HepG2 (cell line): Measurements from ENCODE around the gene GPC2. TPM values are rescaled to one million over a fixed set of nuclear protein-coding genes. Genes with fewer than 3 reads are reported as not detected.
"Not testable (repeated sequence)": the region's sequence is repeated elsewhere in the genome, so short reads cannot be mapped to it uniquely, and the experiment has no call there.

ENCODE experiments used
- ATAC-seq: fragments of 200-7000 bp; cut with Tn5 transposase; 3 replicates; pipeline ENCODE4 v1.9.1; 2020; ENCODE audit warnings: mild to moderate bottlenecking, moderate library complexity
- BruUV-seq: library from RNA; stranded (reverse); fragments of 400-500 nt; replicated peaks from 2 replicates; lab custom pipeline; 2021; lab: Mats Ljungman, UMichigan
- CTCF ChIA-PET: fragments of 300-600 bp; formaldehyde crosslinking; extraction: SDS; loops from one replicate; lab custom pipeline; 2021; ENCODE audit warnings: low total read pairs, inconsistent platforms, low intra/inter-chr PET ratio; lab: Yijun Ruan, JAX
- POLR2A ChIA-PET: fragments of 350-600 bp; sonication (Branson Sonifier 250); formaldehyde crosslinking; loops from one replicate; lab custom pipeline; 2020; ENCODE audit warnings: antibody characterized with exemption, inconsistent platforms; lab: Yijun Ruan, JAX
- DNase-seq: peaks from one replicate; pipeline ENCODE4 v3.0.0-alpha.2; 2015; ENCODE audit warnings: low spot score
- FAIRE-seq: peaks from 3 replicates; lab custom pipeline; 2011; peaks lifted over from hg19 to GRCh38; lab: Jason Lieb, UNC
- H2AFZ ChIP-seq: one replicate; pipeline ENCODE4 v1.6.1; 2011; ENCODE audit warnings: low read length, inconsistent platforms
- H3K27ac ChIP-seq: fragments of 300-600 bp; 3 replicates; pipeline ENCODE4 v1.8.0; 2011; ENCODE audit warnings: mixed run types, mild to moderate bottlenecking, mixed read lengths, low read length, inconsistent platforms; ENCODE audit not compliant: insufficient read depth; ENCODE audit errors: extremely low read length
- H3K27me3 ChIP-seq, 2 experiments: fragments of 200-600 bp in 1 of 2; 2 replicates in 1 of 2; 3 replicates in 1 of 2; pipeline versions ENCODE4 v1.6.0 to v1.8.0; 2011; ENCODE audit warnings: low read length in 2 of 2, mild to moderate bottlenecking in 2 of 2, moderate library complexity in 2 of 2, inconsistent platforms in 1 of 2; ENCODE audit not compliant: insufficient read depth in 2 of 2, control insufficient read depth in 1 of 2
- H3K36me3 ChIP-seq, 2 experiments: fragments of 200-600 bp in 1 of 2; replicated peaks in 1 of 2; 2 replicates in 1 of 2; 3 replicates in 1 of 2; pipeline versions ENCODE4 v1.5.1 to v1.8.0; 2011; ENCODE audit warnings: low read length in 2 of 2, inconsistent platforms in 1 of 2; ENCODE audit not compliant: insufficient read depth in 2 of 2, control insufficient read depth in 1 of 2
- H3K4me1 ChIP-seq: 2 replicates; pipeline ENCODE4 v1.5.1; 2012; ENCODE audit warnings: low read length, inconsistent platforms; ENCODE audit not compliant: insufficient read depth
- H3K4me2 ChIP-seq: 2 replicates; pipeline ENCODE4 v1.6.0; 2011; ENCODE audit warnings: low read depth, low read length, inconsistent platforms
- H3K4me3 ChIP-seq, 3 experiments: fragments of 200-600 bp in 1 of 3; sonication (generic), shearing (Covaris generic) in 1 of 3; replicated peaks in 1 of 3; 2 replicates each; pipeline ENCODE4 v1.5.1; 2011 to 2016; ENCODE audit warnings: low read length in 3 of 3, inconsistent platforms in 2 of 3, low read depth in 2 of 3, mild to moderate bottlenecking in 2 of 3, control low read depth in 1 of 3, mixed read lengths in 1 of 3; ENCODE audit not compliant: insufficient read depth in 1 of 3
- H3K79me2 ChIP-seq: one replicate; pipeline ENCODE4 v1.6.1; 2011; ENCODE audit warnings: low read length, inconsistent platforms; ENCODE audit not compliant: insufficient read depth
- H3K9ac ChIP-seq: 2 replicates; pipeline ENCODE4 v1.6.0; 2011; ENCODE audit warnings: mild to moderate bottlenecking, low read depth, low read length, inconsistent platforms; ENCODE audit not compliant: insufficient read depth
- H3K9me3 ChIP-seq: 2 replicates; pipeline ENCODE4 v1.5.1; 2012; ENCODE audit warnings: mild to moderate bottlenecking, low read length
- H4K20me1 ChIP-seq: 2 replicates; pipeline ENCODE4 v1.6.0; 2011; ENCODE audit warnings: inconsistent platforms, mild to moderate bottlenecking, low read length, moderate library complexity; ENCODE audit not compliant: insufficient read depth
- AGO1 ChIP-seq: fragments of 200-400 bp; formaldehyde crosslinking; IDR thresholded peaks from 2 replicates; pipeline ENCODE4 v1.6.1; 2017; ENCODE audit warnings: mild to moderate bottlenecking, low read depth, low read length, moderate library complexity; ENCODE audit not compliant: poor library complexity, severe bottlenecking
- ASH2L ChIP-seq: fragments of 300-600, 200-600 bp; sonication (generic); IDR thresholded peaks from 2 replicates; pipeline ENCODE4 v1.7.0; 2017; ENCODE audit warnings: low read depth, mild to moderate bottlenecking, moderate library complexity, mixed read lengths, low read length; ENCODE audit not compliant: insufficient read length
- ATAD3A ChIP-seq: sonication (generic); formaldehyde crosslinking; IDR thresholded peaks from 2 replicates; pipeline ENCODE4 v1.4.0; 2020; ENCODE audit warnings: missing genetic modification reagents
- IKZF1 ChIP-seq: fragments of 450-650 bp; IDR thresholded peaks from 2 replicates; pipeline ENCODE4 v1.7.1; 2016
- MBD4 ChIP-seq: IDR thresholded peaks from 2 replicates; pipeline ENCODE4 v1.6.1; 2012; ENCODE audit warnings: low read length, inconsistent platforms, borderline replicate concordance
- NFKBIZ ChIP-seq: IDR thresholded peaks from 2 replicates; pipeline ENCODE4 v1.6.1; 2018; ENCODE audit warnings: missing genetic modification reagents, missing compliant biosample characterization
- PLRG1 ChIP-seq: fragments of 450-650 bp; conservative IDR thresholded peaks from 2 replicates; pipeline ENCODE4 v1.6.1; 2016
- RAD21 ChIP-seq: fragments of 450-650 bp; formaldehyde crosslinking; IDR thresholded peaks from 2 replicates; pipeline ENCODE4 v1.5.0; 2020; ENCODE audit warnings: mild to moderate bottlenecking
- SP4 ChIP-seq: sonication (generic); formaldehyde crosslinking; IDR thresholded peaks from 2 replicates; pipeline ENCODE4 v1.8.1; 2023; ENCODE audit warnings: mild to moderate bottlenecking, missing genetic modification reagents
- STAG1 ChIP-seq: sonication (generic); formaldehyde crosslinking; IDR thresholded peaks from 2 replicates; pipeline ENCODE4 v1.4.0; 2020; ENCODE audit warnings: missing genetic modification reagents
- ZBTB42 ChIP-seq: sonication (generic); formaldehyde crosslinking; IDR thresholded peaks from 2 replicates; pipeline ENCODE4 v1.5.0; 2020; ENCODE audit warnings: mild to moderate bottlenecking, missing genetic modification reagents
- ZFP91 ChIP-seq: sonication (generic); formaldehyde crosslinking; IDR thresholded peaks from 2 replicates; pipeline ENCODE4 v1.9.0; 2022; ENCODE audit warnings: missing genetic modification reagents, mild to moderate bottlenecking, borderline replicate concordance
- ZKSCAN5 ChIP-seq: sonication (generic); formaldehyde crosslinking; IDR thresholded peaks from 2 replicates; pipeline ENCODE4 v1.5.1; 2020; ENCODE audit warnings: mild to moderate bottlenecking, missing genetic modification reagents
- ZNF34 ChIP-seq: sonication (generic); formaldehyde crosslinking; IDR thresholded peaks from 2 replicates; pipeline ENCODE4 v1.4.0; 2020; ENCODE audit warnings: mild to moderate bottlenecking, missing genetic modification reagents, borderline replicate concordance
- WGBS: methylation state at CpG from one replicate; pipeline ENCODE4 v1.1.6; 2017; ENCODE audit warnings: low lambda C conversion rate; 5-methylcytosine and 5-hydroxymethylcytosine counted together
- in situ Hi-C: cut with HindIII; loops from 2 replicates; pipeline ENCODE4 v1.10.0; 2017; ENCODE audit warnings: low pct_unique_long_range_greater_than_20kb; ENCODE audit not compliant: extremely low pct_ligation_motif_present
- intact Hi-C: fragments of 100-400 bp; cut with micrococcal nuclease; formaldehyde crosslinking; loops from one replicate; pipeline ENCODE4 v1.10.0; 2022; ENCODE audit not compliant: unreplicated experiment
- polyA plus RNA-seq, 8 experiments: library from polyadenylated mRNA; depleted of rRNA in 3 of 8; stranded (reverse) in 7 of 8; unstranded in 1 of 8; fragments of >200 nt; fragmentation: Illumina TruSeq in 4 of 8; extraction: Trizol in 4 of 8; gene quantifications; 2 replicates each; pipeline versions ENCODE4 v1.2.1 to v1.2.3, GENCODE V29; 2011 to 2016; ENCODE audit warnings: low read depth in 4 of 8, missing spikeins in 1 of 8, mixed read lengths in 1 of 8; ENCODE audit not compliant: insufficient read depth in 1 of 8
- total RNA-seq, 5 experiments: library from RNA; depleted of rRNA; stranded (reverse); fragments of >200 nt; fragmentation: Illumina TruSeq; extraction: Trizol; gene quantifications; 2 replicates each; pipeline ENCODE4 v1.2.3, GENCODE V29; 2016; ENCODE audit warnings: low read depth in 1 of 5
- TF ChIP-seq, protein P1 (sequence below): sonication (generic); formaldehyde crosslinking; IDR thresholded peaks from 2 replicates; pipeline ENCODE4 v1.5.0; 2020; ENCODE audit warnings: mild to moderate bottlenecking, missing genetic modification reagents, moderate library complexity

The GPC2 gene
- total and polyA plus RNA-seq, 2 of the 13 experiments (the other 11 are each of a cell fraction or from before 2014, with no cell fraction given): 0.64 to 0.78 TPM

GRCh38 chr7:100217934-100218333 is 40.8 kb upstream of the GPC2 start:
- H3K9ac ChIP-seq, in situ Hi-C loops, H3K79me2 ChIP-seq, DNase-seq, H2AFZ ChIP-seq, H3K4me3 ChIP-seq, H4K20me1 ChIP-seq, BruUV-seq, H3K4me2 ChIP-seq, H3K9me3 ChIP-seq, H3K27ac ChIP-seq, H3K27me3 ChIP-seq: not testable (repeated sequence)
- H3K36me3 ChIP-seq: peaks cover 9 to 18% of the 10 kb centered on the region in 2 experiments; a peak in 3 of 5 replicates
- intact Hi-C loops: loop anchor here (2.0 kb wide), 1 partner anchor 85 kb away; no protein-coding TSS in a partner anchor
- FAIRE-seq: peak; percentile 80
- TF ChIP-seq STAG1 (CRISPR knock-in tag): peak; percentile 49
- TF ChIP-seq, protein P1, sequence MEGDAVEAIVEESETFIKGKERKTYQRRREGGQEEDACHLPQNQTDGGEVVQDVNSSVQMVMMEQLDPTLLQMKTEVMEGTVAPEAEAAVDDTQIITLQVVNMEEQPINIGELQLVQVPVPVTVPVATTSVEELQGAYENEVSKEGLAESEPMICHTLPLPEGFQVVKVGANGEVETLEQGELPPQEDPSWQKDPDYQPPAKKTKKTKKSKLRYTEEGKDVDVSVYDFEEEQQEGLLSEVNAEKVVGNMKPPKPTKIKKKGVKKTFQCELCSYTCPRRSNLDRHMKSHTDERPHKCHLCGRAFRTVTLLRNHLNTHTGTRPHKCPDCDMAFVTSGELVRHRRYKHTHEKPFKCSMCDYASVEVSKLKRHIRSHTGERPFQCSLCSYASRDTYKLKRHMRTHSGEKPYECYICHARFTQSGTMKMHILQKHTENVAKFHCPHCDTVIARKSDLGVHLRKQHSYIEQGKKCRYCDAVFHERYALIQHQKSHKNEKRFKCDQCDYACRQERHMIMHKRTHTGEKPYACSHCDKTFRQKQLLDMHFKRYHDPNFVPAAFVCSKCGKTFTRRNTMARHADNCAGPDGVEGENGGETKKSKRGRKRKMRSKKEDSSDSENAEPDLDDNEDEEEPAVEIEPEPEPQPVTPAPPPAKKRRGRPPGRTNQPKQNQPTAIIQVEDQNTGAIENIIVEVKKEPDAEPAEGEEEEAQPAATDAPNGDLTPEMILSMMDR: peak; percentile 45
- peaks cover 14% of the 10 kb centered on the region for H3K4me1 ChIP-seq
- ChIA-PET CTCF (interaction anchor here (2.6 kb wide), 1 partner anchor 85 kb away, joined by 17 read pairs; no protein-coding TSS in a partner anchor), POLR2A (interaction anchor here (2.0 kb wide), 1 partner anchor 85 kb away, joined by 4 read pairs; no protein-coding TSS in a partner anchor)
- WGBS: 0% methylated on average over 1 of the region's 5 CpGs
- peak; percentile 52 for ATAC-seq

GRCh38 chr7:100215895-100216294 is 38.7 kb upstream of the GPC2 start:
- DNase-seq: no peak
- in situ Hi-C loops (no loop called here), intact Hi-C loops (loop anchor here (2.0 kb wide), 1 partner anchor 83 kb away; no protein-coding TSS in a partner anchor)
- H4K20me1 ChIP-seq: no peaks in the 10 kb centered on the region
- H3K4me3 ChIP-seq: no peak overlapping the region
- peaks cover under 1 to 2% of the 10 kb centered on the region in 2 experiments; a peak in 2 of 5 replicates for H3K36me3 ChIP-seq
- ChIA-PET POLR2A (interaction anchor here (2.0 kb wide), 1 partner anchor 83 kb away, joined by 4 read pairs; no protein-coding TSS in a partner anchor), CTCF (interaction anchor here (0.6 to 2.6 kb wide), 2 partner anchors 31 to 83 kb away, joined by 3 to 17 read pairs; no protein-coding TSS in a partner anchor)
- BruUV-seq: no TSS peak
- H3K4me1 ChIP-seq: peaks cover 34% of the 10 kb centered on the region
- no peak overlapping the region for H3K4me2 ChIP-seq
- WGBS: 74% methylated on average over 6 of the region's 6 CpGs
- H3K9me3 ChIP-seq: no peaks in the 10 kb centered on the region
- H3K9ac ChIP-seq: no peak overlapping the region
- no peak overlapping the region for H2AFZ ChIP-seq
- TF ChIP-seq ZFP91 (CRISPR knock-in tag) (no peak), NFKBIZ (CRISPR knock-in tag) (no peak), ZNF34 (no peak), IKZF1 (no peak), MBD4 (no peak), ZBTB42 (CRISPR knock-in tag) (no peak), PLRG1 (no peak), AGO1 (no peak), RAD21 (CRISPR knock-in tag) (no peak), ASH2L (no peak), ZKSCAN5 (CRISPR knock-in tag) (no peak), ATAD3A (no peak), SP4 (CRISPR knock-in tag) (no peak)
- no peak for FAIRE-seq
- H3K27me3 ChIP-seq: no peaks in the 10 kb centered on the region
- ATAC-seq: no peak
- no peak overlapping the region for H3K27ac ChIP-seq
- no peaks in the 10 kb centered on the region for H3K79me2 ChIP-seq
